OCI-LY1 (cell line): ENCODE data around the gene SGPP2.

Experiments used
- CTCF ChIP-seq: fragments of 200-600 bp; sonication (generic), shearing (Covaris generic); IDR thresholded peaks from 2 replicates; pipeline ENCODE4 v1.5.1; 2017; ENCODE audit warnings: mild to moderate bottlenecking, antibody characterized with exemption, low read length, moderate library complexity, mixed read lengths
- EZH2 ChIP-seq: fragments of 200-600 bp; sonication (generic), shearing (Covaris generic); IDR thresholded peaks from 2 replicates; pipeline ENCODE4 v1.8.0; 2017; ENCODE audit warnings: borderline replicate concordance, mixed run types, mild to moderate bottlenecking, antibody characterized with exemption, low read length, moderate library complexity, mixed read lengths

DNA sequence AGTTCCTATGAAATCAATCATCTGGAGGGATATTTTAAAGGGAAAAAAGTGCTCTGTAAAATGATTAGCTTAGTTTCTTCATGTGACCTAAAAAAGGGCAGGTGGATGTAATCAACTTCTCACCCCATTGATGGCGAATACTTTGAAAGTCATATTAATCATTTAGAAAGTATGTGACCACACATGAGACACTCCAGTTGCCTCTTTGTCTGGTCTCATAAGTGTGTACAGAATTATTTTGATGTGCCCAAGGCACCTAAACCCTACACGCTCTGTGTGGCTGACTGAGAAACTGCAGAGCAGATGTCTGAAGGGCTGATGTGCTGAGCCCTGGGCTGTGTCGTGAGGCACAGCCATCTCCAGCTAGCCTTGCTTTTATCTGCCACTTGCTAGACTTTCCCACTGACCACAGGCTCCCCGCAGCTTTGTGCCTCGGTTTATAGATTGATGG is 26.9 kb downstream of the SGPP2 start:
- TF ChIP-seq CTCF: no peak
- TF ChIP-seq EZH2: no peak
